OCI-LY3 (cell line): ENCODE results near the gene DIP2C.

Experiments
- H2AFZ ChIP-seq: fragments of 200-600, 300-600 bp; shearing (Covaris generic); 2 replicates; pipeline ENCODE4 v1.6.0; 2014; ENCODE audit warnings: antibody characterized with exemption, low read depth, low read length
- H3K27ac ChIP-seq: fragments of 200-600, 300-600 bp; sonication (generic); 2 replicates; pipeline ENCODE4 v1.5.1; 2014; ENCODE audit warnings: mild to moderate bottlenecking, low read length, moderate library complexity, mixed read lengths
- H3K27me3 ChIP-seq: fragments of 200-600, 300-600 bp; sonication (generic); 2 replicates; pipeline ENCODE4 v1.6.1; 2014; ENCODE audit warnings: low read depth, low read length, mixed read lengths
- H3K36me3 ChIP-seq: fragments of 200-600, 300-600 bp; sonication (generic); replicated peaks from 2 replicates; pipeline ENCODE3; 2014; ENCODE audit warnings: low read depth, low read length, mixed read lengths
- H3K4me1 ChIP-seq: fragments of 300-600, 200-600 bp; sonication (generic); 2 replicates; pipeline ENCODE4 v1.6.1; 2014; ENCODE audit warnings: low read length, mixed read lengths
- H3K4me2 ChIP-seq: fragments of 200-600, 300-600 bp; sonication (generic); 2 replicates; pipeline ENCODE4 v1.6.1; 2014; ENCODE audit warnings: low read length, mixed read lengths
- H3K4me3 ChIP-seq: fragments of 300-600, 200-600 bp; sonication (generic); 2 replicates; pipeline ENCODE4 v1.5.1; 2014; ENCODE audit warnings: antibody characterized with exemption, mild to moderate bottlenecking, low read length, moderate library complexity
- H3K79me2 ChIP-seq: fragments of 300-600, 200-600 bp; shearing (Covaris generic); 2 replicates; pipeline ENCODE4 v1.6.1; 2014; ENCODE audit warnings: mild to moderate bottlenecking, low read length, mixed read lengths
- H3K9ac ChIP-seq: fragments of 300-600, 200-600 bp; shearing (Covaris generic); 2 replicates; pipeline ENCODE4 v1.6.0; 2014; ENCODE audit warnings: mild to moderate bottlenecking, low read length, moderate library complexity
- H3K9me3 ChIP-seq: fragments of 200-600, 300-600 bp; shearing (Covaris generic); 2 replicates; pipeline ENCODE4 v1.6.1; 2014; ENCODE audit warnings: low read length, mixed read lengths; ENCODE audit not compliant: insufficient read depth
- H4K20me1 ChIP-seq: fragments of 200-600, 300-600 bp; sonication (generic); 2 replicates; pipeline ENCODE4 v1.6.1; 2016; ENCODE audit warnings: low read length, mixed read lengths; ENCODE audit not compliant: insufficient read depth
- CTCF ChIP-seq: fragments of 200-600, 300-600 bp; sonication (generic); IDR thresholded peaks from 2 replicates; pipeline ENCODE4 v1.5.1; 2014; ENCODE audit warnings: antibody characterized with exemption, low read length, low read depth
- EZH2phosphoT487 ChIP-seq: fragments of 200-600 bp; shearing (Covaris generic); IDR thresholded peaks from 2 replicates; pipeline ENCODE4 v1.6.1; 2018; ENCODE audit warnings: antibody characterized with exemption, mixed run types, low read depth

Gene DIP2C

GRCh38 chr10:569961-570627 is 119.4 kb downstream of the DIP2C start:
- Histone ChIP-seq H3K4me1 (no peaks in the 10 kb centered on the region), H3K4me3 (no peak overlapping the region), H3K27me3 (no peaks in the 10 kb centered on the region), H3K36me3 (no peaks in the 10 kb centered on the region), H3K79me2 (no peaks in the 10 kb centered on the region), H2AFZ (no peak overlapping the region), H4K20me1 (no peaks in the 10 kb centered on the region), H3K27ac (no peak overlapping the region), H3K9ac (no peak overlapping the region), H3K9me3 (no peaks in the 10 kb centered on the region), H3K4me2 (no peak overlapping the region)
- TF ChIP-seq EZH2phosphoT487 (no peak), CTCF (no peak)

- no peaks in the 10 kb centered on the region for H3K27me3 ChIP-seq
- H2AFZ ChIP-seq: no peak overlapping the region
- H3K4me2 ChIP-seq: no peak overlapping the region
- no peaks in the 10 kb centered on the region for H3K36me3 ChIP-seq
- H3K4me1 ChIP-seq: no peaks in the 10 kb centered on the region
- no peak overlapping the region for H3K9ac ChIP-seq
- no peaks in the 10 kb centered on the region for H4K20me1 ChIP-seq
- no peak overlapping the region for H3K27ac ChIP-seq
- TF ChIP-seq EZH2phosphoT487: no peak
- no peak for TF ChIP-seq CTCF
- H3K79me2 ChIP-seq: no peaks in the 10 kb centered on the region
- no peaks in the 10 kb centered on the region for H3K9me3 ChIP-seq
- no peak overlapping the region for H3K4me3 ChIP-seq
Observed at GRCh38 chr10:568848-569247, 120.6 kb downstream of the DIP2C start.

GRCh38 chr10:567869-568268 is 121.6 kb downstream of the DIP2C start:
- Histone ChIP-seq H4K20me1 (no peaks in the 10 kb centered on the region), H3K36me3 (no peaks in the 10 kb centered on the region), H3K4me3 (no peak overlapping the region), H3K4me2 (no peak overlapping the region), H3K4me1 (no peaks in the 10 kb centered on the region), H2AFZ (no peak overlapping the region), H3K79me2 (no peaks in the 10 kb centered on the region), H3K27ac (no peak overlapping the region), H3K27me3 (no peaks in the 10 kb centered on the region), H3K9ac (no peak overlapping the region), H3K9me3 (no peaks in the 10 kb centered on the region)
- TF ChIP-seq CTCF: no peak
- TF ChIP-seq EZH2phosphoT487: no peak

- Histone ChIP-seq H3K79me2 (no peaks in the 10 kb centered on the region), H3K36me3 (no peaks in the 10 kb centered on the region), H3K27ac (no peak overlapping the region), H3K27me3 (no peaks in the 10 kb centered on the region), H2AFZ (no peak overlapping the region), H3K9ac (no peak overlapping the region), H3K4me1 (no peaks in the 10 kb centered on the region), H3K4me3 (no peak overlapping the region), H4K20me1 (no peaks in the 10 kb centered on the region), H3K4me2 (no peak overlapping the region), H3K9me3 (peaks cover 6% of the 10 kb centered on the region; the same call in 1 of the 2 replicates)
- TF ChIP-seq CTCF (no peak), EZH2phosphoT487 (no peak)
Observed at GRCh38 chr10:566241-566885, 123.1 kb downstream of the DIP2C start.
